HG03520 (cell line): ENCODE data around the gene ZNF771.
"Not testable (repeated sequence)": the region's sequence is repeated elsewhere in the genome, so short reads cannot be mapped to it uniquely, and the experiment has no call there.

ENCODE experiments used
- ATAC-seq: cut with Tn5 transposase; IDR thresholded peaks from one replicate; pipeline ENCODE4 v1.9.1; 2021; ENCODE audit warnings: mild to moderate bottlenecking, moderate library complexity; ENCODE audit not compliant: unreplicated experiment

Gene ZNF771

GRCh38 chr16:30429678-30430427 lies 22.4 kb downstream of the ZNF771 start, which contains the start of gene DCTPP1:
DCTPP1 (minus strand) TSS chr16:30430030; CDS start chr16:30429980, 50 bp downstream.
- peak; percentile 91 for ATAC-seq

GRCh38 chr16:30430428-30430970 lies 23.1 kb downstream of the ZNF771 start:
- ATAC-seq: peak; percentile 11

- no peak for ATAC-seq
Observed at GRCh38 chr16:30434852-30435251, 27.4 kb downstream of the ZNF771 start.

GRCh38 chr16:30437511-30438046 lies 30.2 kb downstream of the ZNF771 start:
- ATAC-seq: no peak

GRCh38 chr16:30438835-30439234 lies 31.4 kb downstream of the ZNF771 start:
- no peak for ATAC-seq

- ATAC-seq: no peak
Observed at GRCh38 chr16:30439720-30440348, 32.4 kb downstream of the ZNF771 start.

- no peak for ATAC-seq
Observed at GRCh38 chr16:30443631-30444030, 36.2 kb downstream of the ZNF771 start.

- ATAC-seq: no peak
Observed at GRCh38 chr16:30444231-30445148, 37.1 kb downstream of the ZNF771 start.

- no peak for ATAC-seq
Observed at GRCh38 chr16:30445149-30445407, 37.7 kb downstream of the ZNF771 start.

- peak; percentile 71 for ATAC-seq
Observed at GRCh38 chr16:30445408-30446202, 38.2 kb downstream of the ZNF771 start, which contains the start of gene SEPHS2. SEPHS2 (minus strand) TSS chr16:30445874; CDS start chr16:30445727, 147 bp downstream.

- ATAC-seq: no peak
Observed at GRCh38 chr16:30446203-30446595, 38.8 kb downstream of the ZNF771 start.

- no peak for ATAC-seq
Observed at GRCh38 chr16:30447512-30448226, 40.3 kb downstream of the ZNF771 start.

GRCh38 chr16:30449116-30449435 lies 41.7 kb downstream of the ZNF771 start:
- ATAC-seq: no peak

GRCh38 chr16:30452709-30453580 lies 45.5 kb downstream of the ZNF771 start:
- not testable (repeated sequence) for ATAC-seq

- ATAC-seq: no peak
Observed at GRCh38 chr16:30456302-30456701, 48.9 kb downstream of the ZNF771 start.

- ATAC-seq: no peak
Observed at GRCh38 chr16:30457256-30457655, 49.9 kb downstream of the ZNF771 start.

- no peak for ATAC-seq
Observed at GRCh38 chr16:30457743-30458560, 50.5 kb downstream of the ZNF771 start.
